AG04450 (cell line): Measurements from ENCODE around the gene TPP2. TPM values are rescaled to one million over a fixed set of nuclear protein-coding genes. Genes with fewer than 3 reads are reported as not detected.

Experiments used
- CTCF ChIA-PET: fragments of 300-600, 350-600 bp; formaldehyde crosslinking; extraction: SDS; loops from one replicate; lab custom pipeline; 2022; ENCODE audit warnings: antibody characterized with exemption, inconsistent platforms; lab: Charles Lee
- POLR2A ChIA-PET: fragments of 350-600 bp; formaldehyde crosslinking; extraction: SDS; loops from one replicate; lab custom pipeline; 2021; ENCODE audit warnings: antibody characterized with exemption, inconsistent platforms; lab: Yijun Ruan, JAX
- DNase-seq: peaks from one replicate; pipeline ENCODE4 v3.0.0-alpha.2; 2011; ENCODE audit warnings: low read depth, low spot score
- H3K27ac ChIP-seq: one replicate; pipeline ENCODE4 v1.5.1; 2012; ENCODE audit warnings: low read depth, low read length, control low read depth
- H3K27me3 ChIP-seq: one replicate; pipeline ENCODE4 v1.6.0; 2012; ENCODE audit warnings: low read length; ENCODE audit not compliant: control insufficient read depth, insufficient read depth
- H3K4me3 ChIP-seq: 2 replicates; pipeline ENCODE4 v1.5.1; 2011; ENCODE audit warnings: mild to moderate bottlenecking, low read depth, low read length, control low read depth
- H3K9me3 ChIP-seq: 2 replicates; pipeline ENCODE4 v1.5.1; 2012; ENCODE audit warnings: low read length; ENCODE audit not compliant: control insufficient read depth, insufficient read depth
- polyA plus RNA-seq: library from polyadenylated mRNA; depleted of rRNA; stranded (reverse); fragments of >200 nt; gene quantifications from 2 replicates; pipeline ENCODE4 v1.2.3, GENCODE V29; 2011
- TF ChIP-seq, protein P1 (sequence below): IDR thresholded peaks from 2 replicates; pipeline ENCODE4 v1.5.1; 2011; ENCODE audit warnings: low read depth, low read length, control low read depth, inconsistent platforms

The TPP2 gene
- polyA plus RNA-seq, 1 experiment, result 49.8 TPM

DNA sequence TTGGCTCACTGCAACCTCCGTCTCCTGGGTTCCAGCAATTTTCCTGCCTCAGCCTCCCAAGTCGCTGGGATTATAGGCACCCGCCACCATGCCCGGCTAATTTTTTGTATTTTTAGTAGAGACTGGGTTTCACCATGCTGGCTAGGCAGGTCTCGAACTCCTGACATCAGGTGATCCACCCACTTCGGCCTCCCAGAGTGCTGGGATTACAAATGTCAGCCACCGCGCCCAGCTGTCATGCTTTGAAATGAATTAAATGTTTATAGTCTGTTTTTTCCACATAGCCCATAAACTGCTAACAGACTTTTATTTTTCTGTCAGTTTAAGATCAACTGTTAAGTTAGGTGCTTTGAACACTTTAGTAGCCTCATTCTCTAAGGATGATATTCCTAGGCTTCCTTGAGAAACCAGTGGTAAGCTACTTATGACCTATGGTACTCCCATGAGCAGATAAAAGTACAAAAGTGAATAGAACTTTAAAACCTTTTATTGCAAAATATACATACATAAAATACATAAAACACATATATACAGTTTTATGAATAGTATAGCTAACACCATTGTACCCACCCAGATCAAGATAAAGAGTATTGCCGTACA, 13.6 kb downstream of the TPP2 start:
- TF ChIP-seq, protein P1, sequence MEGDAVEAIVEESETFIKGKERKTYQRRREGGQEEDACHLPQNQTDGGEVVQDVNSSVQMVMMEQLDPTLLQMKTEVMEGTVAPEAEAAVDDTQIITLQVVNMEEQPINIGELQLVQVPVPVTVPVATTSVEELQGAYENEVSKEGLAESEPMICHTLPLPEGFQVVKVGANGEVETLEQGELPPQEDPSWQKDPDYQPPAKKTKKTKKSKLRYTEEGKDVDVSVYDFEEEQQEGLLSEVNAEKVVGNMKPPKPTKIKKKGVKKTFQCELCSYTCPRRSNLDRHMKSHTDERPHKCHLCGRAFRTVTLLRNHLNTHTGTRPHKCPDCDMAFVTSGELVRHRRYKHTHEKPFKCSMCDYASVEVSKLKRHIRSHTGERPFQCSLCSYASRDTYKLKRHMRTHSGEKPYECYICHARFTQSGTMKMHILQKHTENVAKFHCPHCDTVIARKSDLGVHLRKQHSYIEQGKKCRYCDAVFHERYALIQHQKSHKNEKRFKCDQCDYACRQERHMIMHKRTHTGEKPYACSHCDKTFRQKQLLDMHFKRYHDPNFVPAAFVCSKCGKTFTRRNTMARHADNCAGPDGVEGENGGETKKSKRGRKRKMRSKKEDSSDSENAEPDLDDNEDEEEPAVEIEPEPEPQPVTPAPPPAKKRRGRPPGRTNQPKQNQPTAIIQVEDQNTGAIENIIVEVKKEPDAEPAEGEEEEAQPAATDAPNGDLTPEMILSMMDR, result no peak
- H3K27me3 ChIP-seq, result no peaks in the 10 kb centered on the region
- H3K27ac ChIP-seq, result no peak overlapping the region
- no peak overlapping the region for H3K4me3 ChIP-seq
- CTCF ChIA-PET, result no interaction called here
- H3K9me3 ChIP-seq, result no peaks in the 10 kb centered on the region
- no peak for DNase-seq
- POLR2A ChIA-PET, result no interaction called here

- H3K27ac ChIP-seq, result no peak overlapping the region
- H3K4me3 ChIP-seq, result no peak overlapping the region
- POLR2A ChIA-PET, result no interaction called here
- H3K9me3 ChIP-seq, result no peaks in the 10 kb centered on the region
- CTCF ChIA-PET, result no interaction called here
- no peak for DNase-seq
- no peaks in the 10 kb centered on the region for H3K27me3 ChIP-seq
- TF ChIP-seq, protein P1, result no peak
Measured at GRCh38 chr13:102617697-102618350, 21.0 kb downstream of the TPP2 start.

- Histone ChIP-seq H3K27me3 (no peaks in the 10 kb centered on the region), H3K9me3 (no peaks in the 10 kb centered on the region), H3K4me3 (no peak overlapping the region), H3K27ac (no peak overlapping the region)
- no peak for DNase-seq
- TF ChIP-seq, protein P1, result no peak
- ChIA-PET POLR2A (no interaction called here), CTCF (no interaction called here)
Measured at GRCh38 chr13:102620516-102620915, 23.7 kb downstream of the TPP2 start.

GRCh38 chr13:102626928-102627327, 30.1 kb downstream of the TPP2 start:
- CTCF ChIA-PET, result interaction anchor here (1.1 kb wide), 1 partner anchor 243 kb away, joined by 3 read pairs; no protein-coding TSS in a partner anchor
- Histone ChIP-seq H3K9me3 (no peaks in the 10 kb centered on the region), H3K27me3 (no peaks in the 10 kb centered on the region), H3K27ac (no peak overlapping the region), H3K4me3 (no peak overlapping the region)
- no peak for DNase-seq
- POLR2A ChIA-PET, result no interaction called here
- TF ChIP-seq, protein P1, result no peak

DNA sequence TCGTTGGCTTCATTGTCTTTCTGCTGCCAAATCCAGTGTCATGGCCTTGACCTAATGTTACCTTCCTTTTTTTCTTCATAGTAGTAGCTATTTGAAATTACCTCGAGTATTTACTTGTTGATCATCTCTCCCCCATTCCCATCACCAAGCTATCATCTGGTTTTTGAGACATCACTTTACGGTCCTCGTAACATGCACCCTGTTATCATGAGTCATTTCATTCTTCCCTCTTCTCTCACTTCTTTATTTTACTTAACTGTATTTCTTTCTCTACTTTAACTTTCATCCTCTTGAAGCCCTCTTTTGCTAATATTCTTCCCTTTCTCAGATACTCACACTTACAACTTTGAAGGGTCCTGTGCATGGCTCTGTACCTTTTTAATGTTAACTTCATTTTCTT, 31.8 kb downstream of the TPP2 start:
- POLR2A ChIA-PET, result no interaction called here
- Histone ChIP-seq H3K27ac (no peak overlapping the region), H3K27me3 (no peaks in the 10 kb centered on the region), H3K9me3 (no peaks in the 10 kb centered on the region), H3K4me3 (no peak overlapping the region)
- no peak for DNase-seq
- TF ChIP-seq, protein P1, result no peak
- CTCF ChIA-PET, result no interaction called here
